CD14-positive monocyte (primary cell): ENCODE data around the gene FAM50B. TPM values are rescaled to one million over a fixed set of nuclear protein-coding genes. Genes with fewer than 3 reads are reported as not detected.

ENCODE experiments used
- DNase-seq, 3 donors: peaks; one replicate each; pipeline ENCODE4 v3.0.0-alpha.2; 2011 to 2022
- H2AFZ ChIP-seq: 2 replicates; pipeline ENCODE4 v1.6.0; 2012; ENCODE audit warnings: mild to moderate bottlenecking, low read depth, low read length, inconsistent platforms; ENCODE audit not compliant: insufficient read depth, poor library complexity, severe bottlenecking
- H3K27ac ChIP-seq, 2 donors: 1 replicate in 1 of 2; 2 replicates in 1 of 2; pipeline ENCODE4 v1.5.1; 2012 to 2013; ENCODE audit warnings: low read length in 2 of 2, control low read depth in 1 of 2, inconsistent platforms in 1 of 2, low read depth in 1 of 2, mild to moderate bottlenecking in 1 of 2
- H3K27me3 ChIP-seq, 2 donors: one replicate each; pipeline versions ENCODE4 v1.6.0 to v1.6.1; 2011 to 2013; ENCODE audit warnings: low read length in 2 of 2; ENCODE audit not compliant: control insufficient read depth in 2 of 2, insufficient read depth in 2 of 2
- H3K36me3 ChIP-seq, 2 donors: replicated peaks in 1 of 2; 1 replicate in 1 of 2; 2 replicates in 1 of 2; pipeline versions ENCODE4 v1.5.1 to v1.6.1; 2012 to 2013; ENCODE audit warnings: low read length in 2 of 2, control low read depth in 1 of 2, inconsistent platforms in 1 of 2, mild to moderate bottlenecking in 1 of 2; ENCODE audit not compliant: insufficient read depth in 2 of 2, control insufficient read depth in 1 of 2
- H3K4me1 ChIP-seq, 2 donors: 1 replicate in 1 of 2; 2 replicates in 1 of 2; pipeline versions ENCODE4 v1.5.1 to v1.6.1; 2012 to 2013; ENCODE audit warnings: low read length in 2 of 2, control low read depth in 1 of 2, inconsistent platforms in 1 of 2, mild to moderate bottlenecking in 1 of 2, moderate library complexity in 1 of 2; ENCODE audit not compliant: insufficient read depth in 2 of 2, control insufficient read depth in 1 of 2
- H3K4me2 ChIP-seq: replicated peaks from 2 replicates; pipeline ENCODE3; 2012; ENCODE audit warnings: low read length, moderate library complexity, mild to moderate bottlenecking; ENCODE audit not compliant: poor library complexity, severe bottlenecking; ENCODE audit errors: extremely low read depth
- H3K4me3 ChIP-seq, 3 experiments: fragments of 200-600 bp in 1 of 3; sonication (generic) in 1 of 3; replicated peaks in 1 of 3; 1 replicate in 2 of 3; 2 replicates in 1 of 3; pipeline ENCODE4 v1.5.1; 2011 to 2013; ENCODE audit warnings: low read length in 3 of 3, mild to moderate bottlenecking in 3 of 3, control low read depth in 2 of 3, low read depth in 2 of 3, inconsistent platforms in 1 of 3, moderate library complexity in 1 of 3
- H3K79me2 ChIP-seq: 2 replicates; pipeline ENCODE4 v1.6.0; 2012; ENCODE audit warnings: mild to moderate bottlenecking, control low read depth, inconsistent platforms, low read length, moderate library complexity; ENCODE audit not compliant: insufficient read depth
- H3K9ac ChIP-seq: 2 replicates; pipeline ENCODE4 v1.6.0; 2017; ENCODE audit warnings: low read length, mild to moderate bottlenecking; ENCODE audit not compliant: insufficient read depth, poor library complexity, severe bottlenecking
- H3K9me3 ChIP-seq, 2 donors: replicated peaks in 1 of 2; 1 replicate in 1 of 2; 2 replicates in 1 of 2; pipeline versions ENCODE4 v1.5.1 to v1.6.1; 2012 to 2013; ENCODE audit warnings: low read length in 2 of 2, control low read depth in 1 of 2; ENCODE audit not compliant: control insufficient read depth in 1 of 2, insufficient read depth in 1 of 2
- H4K20me1 ChIP-seq: 2 replicates; pipeline ENCODE4 v1.6.0; 2012; ENCODE audit warnings: mild to moderate bottlenecking, low read length, control low read depth, moderate library complexity; ENCODE audit not compliant: insufficient read depth
- H3K27ac Mint-ChIP-seq, 7 donors: one replicate each; pipeline ENCODE4 v1.8.0; 2020; ENCODE audit warnings: mild to moderate bottlenecking in 7 of 7, mixed read lengths in 7 of 7, moderate library complexity in 6 of 7, inconsistent platforms in 2 of 7
- H3K27me3 Mint-ChIP-seq, 3 donors: one replicate each; pipeline ENCODE4 v1.8.0; 2021 to 2022; ENCODE audit warnings: low read depth in 3 of 3, mild to moderate bottlenecking in 3 of 3, mixed read lengths in 3 of 3, moderate library complexity in 3 of 3, inconsistent platforms in 1 of 3
- H3K36me3 Mint-ChIP-seq, 2 donors: one replicate each; pipeline ENCODE4 v1.8.0; 2020; ENCODE audit warnings: mixed read lengths in 2 of 2, inconsistent platforms in 1 of 2, mild to moderate bottlenecking in 1 of 2
- H3K4me1 Mint-ChIP-seq: one replicate; pipeline ENCODE4 v1.8.0; 2020; ENCODE audit warnings: mild to moderate bottlenecking, mixed read lengths
- H3K4me3 Mint-ChIP-seq, 2 donors: one replicate each; pipeline ENCODE4 v1.8.0; 2020; ENCODE audit warnings: mild to moderate bottlenecking in 2 of 2, mixed read lengths in 2 of 2, moderate library complexity in 1 of 2
- H3K9me3 Mint-ChIP-seq, 7 donors: one replicate each; pipeline ENCODE4 v1.8.0; 2020 to 2022; ENCODE audit warnings: mixed read lengths in 7 of 7, mild to moderate bottlenecking in 6 of 7, moderate library complexity in 6 of 7, inconsistent platforms in 2 of 7
- WGBS: methylation state at CpG from one replicate; pipeline ENCODE4 v1.1.5; 2013; ENCODE audit warnings: missing lambda C conversion rate; ENCODE audit not compliant: insufficient coverage; 5-methylcytosine and 5-hydroxymethylcytosine counted together
- intact Hi-C, 2 donors: fragments of 100-400 bp; cut with micrococcal nuclease; formaldehyde crosslinking; loops; one replicate each; pipeline versions ENCODE4 v1.15.0 to v1.15.1; 2023
- polyA plus RNA-seq, 3 donors: library from polyadenylated mRNA; depleted of rRNA in 1 of 3; unstranded in 2 of 3; stranded (reverse) in 1 of 3; fragments of 300-500 nt in 2 of 3; fragments of >200 nt in 1 of 3; fragmentation: Illumina TruSeq in 2 of 3; gene quantifications; 1 replicate in 2 of 3; 2 replicates in 1 of 3; pipeline ENCODE4 v1.2.3, GENCODE V29; 2012 to 2021
- TF ChIP-seq, protein P1 (sequence below): fragments of 200-600 bp; IDR thresholded peaks from one replicate; pipeline ENCODE4 v1.8.0; 2022; ENCODE audit warnings: antibody characterized with exemption, mild to moderate bottlenecking

Gene FAM50B
- polyA plus RNA-seq, 3 donors = 1.8 to 3.3 (median 3.0) TPM

DNA sequence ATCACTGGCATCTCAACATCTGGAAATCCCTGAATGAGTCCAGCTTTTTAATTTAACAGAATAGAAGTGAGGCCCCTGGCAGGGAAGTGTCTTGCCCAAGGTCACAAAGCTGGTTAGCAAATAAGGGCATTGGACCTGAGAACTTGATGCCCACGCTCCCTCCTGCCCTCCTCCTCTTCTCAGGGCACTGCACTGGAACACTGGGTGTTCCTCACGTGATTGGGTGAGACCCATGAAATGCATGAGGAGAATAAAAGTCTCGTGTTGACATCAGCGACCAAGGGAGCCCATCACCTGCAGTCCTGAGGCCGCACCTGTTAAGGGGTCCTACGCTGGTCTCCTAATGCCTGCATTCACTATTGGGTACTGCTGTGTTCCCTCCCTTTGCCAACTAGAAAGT is 7.4 kb downstream of the FAM50B start:
- Mint-ChIP-seq H3K4me3 (no peak overlapping the region), H3K36me3 (no peaks in the 10 kb centered on the region), H3K27ac (no peak overlapping the region), H3K4me1 (no peaks in the 10 kb centered on the region), H3K27me3 (peaks cover 2 to 12% (median 4%) of the 10 kb centered on the region in 3 donors), H3K9me3 (peaks cover 0 to 3% (median 2%) of the 10 kb centered on the region in 7 donors)
- H3K36me3 ChIP-seq = no peaks in the 10 kb centered on the region
- no peaks in the 10 kb centered on the region for H3K4me1 ChIP-seq
- no peaks in the 10 kb centered on the region for H3K27me3 ChIP-seq
- H3K79me2 ChIP-seq = no peaks in the 10 kb centered on the region
- intact Hi-C loops = no loop called here
- H3K9me3 ChIP-seq = no peaks in the 10 kb centered on the region
- H4K20me1 ChIP-seq = no peaks in the 10 kb centered on the region
- H3K27ac ChIP-seq = no peak overlapping the region
- H3K9ac ChIP-seq = no peak overlapping the region
- no peak overlapping the region for H2AFZ ChIP-seq
- no peak overlapping the region for H3K4me3 ChIP-seq
- H3K4me2 ChIP-seq = no peak overlapping the region
- WGBS = 96% methylated on average over 6 of the region's 6 CpGs
- no peak for DNase-seq
- TF ChIP-seq, protein P1, sequence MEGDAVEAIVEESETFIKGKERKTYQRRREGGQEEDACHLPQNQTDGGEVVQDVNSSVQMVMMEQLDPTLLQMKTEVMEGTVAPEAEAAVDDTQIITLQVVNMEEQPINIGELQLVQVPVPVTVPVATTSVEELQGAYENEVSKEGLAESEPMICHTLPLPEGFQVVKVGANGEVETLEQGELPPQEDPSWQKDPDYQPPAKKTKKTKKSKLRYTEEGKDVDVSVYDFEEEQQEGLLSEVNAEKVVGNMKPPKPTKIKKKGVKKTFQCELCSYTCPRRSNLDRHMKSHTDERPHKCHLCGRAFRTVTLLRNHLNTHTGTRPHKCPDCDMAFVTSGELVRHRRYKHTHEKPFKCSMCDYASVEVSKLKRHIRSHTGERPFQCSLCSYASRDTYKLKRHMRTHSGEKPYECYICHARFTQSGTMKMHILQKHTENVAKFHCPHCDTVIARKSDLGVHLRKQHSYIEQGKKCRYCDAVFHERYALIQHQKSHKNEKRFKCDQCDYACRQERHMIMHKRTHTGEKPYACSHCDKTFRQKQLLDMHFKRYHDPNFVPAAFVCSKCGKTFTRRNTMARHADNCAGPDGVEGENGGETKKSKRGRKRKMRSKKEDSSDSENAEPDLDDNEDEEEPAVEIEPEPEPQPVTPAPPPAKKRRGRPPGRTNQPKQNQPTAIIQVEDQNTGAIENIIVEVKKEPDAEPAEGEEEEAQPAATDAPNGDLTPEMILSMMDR = no peak

DNA sequence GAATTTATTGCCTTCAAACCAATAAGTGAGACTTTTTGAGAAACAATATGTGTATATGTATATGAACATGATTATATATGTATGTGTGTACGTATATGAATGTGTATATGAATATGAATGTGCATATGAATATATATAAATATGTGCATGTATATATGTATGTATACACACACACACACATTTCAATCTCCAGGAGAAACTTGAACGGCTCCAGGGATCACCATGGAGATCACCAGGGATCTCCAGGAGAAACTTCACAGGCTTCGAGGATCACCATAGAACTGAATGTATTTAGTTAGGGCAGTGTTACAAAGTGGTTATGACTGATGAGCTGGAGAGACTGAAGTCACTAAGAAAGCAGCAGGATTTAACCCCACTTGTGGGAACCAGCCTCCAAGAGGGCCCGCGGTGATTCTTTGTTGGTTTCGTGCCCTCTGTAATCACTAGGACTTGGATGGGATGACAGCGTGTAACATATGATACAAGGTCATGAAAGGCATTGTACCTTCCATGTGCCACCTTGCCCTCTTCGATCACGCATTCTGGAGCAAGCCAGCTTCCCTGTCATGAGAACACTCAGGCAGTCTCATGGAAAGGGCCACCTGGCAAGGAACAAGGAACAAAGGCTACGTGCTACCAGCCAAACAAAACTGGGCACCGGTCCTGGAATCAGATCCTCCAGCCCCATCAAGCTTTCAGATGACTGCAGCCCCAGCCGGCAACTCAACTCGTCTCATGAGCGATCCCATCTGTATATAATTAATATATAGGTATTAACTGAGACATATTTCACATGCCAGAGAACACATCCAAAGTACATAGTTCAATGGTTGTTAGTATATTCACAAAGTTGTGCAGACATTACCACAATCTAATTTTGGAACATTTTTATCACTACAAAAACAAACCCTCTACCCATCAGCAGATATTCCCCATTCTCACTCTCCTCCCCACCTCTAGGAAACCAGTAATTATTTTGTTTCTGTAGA is 8.6 kb downstream of the FAM50B start:
- Mint-ChIP-seq H3K4me3 (no peak overlapping the region), H3K4me1 (no peaks in the 10 kb centered on the region), H3K27me3 (peaks cover 2 to 9% (median 4%) of the 10 kb centered on the region in 3 donors), H3K9me3 (peaks cover 0 to 3% (median 2%) of the 10 kb centered on the region in 7 donors), H3K27ac (no peak overlapping the region), H3K36me3 (no peaks in the 10 kb centered on the region)
- Histone ChIP-seq H3K9me3 (no peaks in the 10 kb centered on the region), H3K27ac (no peak overlapping the region), H3K4me1 (no peaks in the 10 kb centered on the region), H3K36me3 (no peaks in the 10 kb centered on the region), H3K27me3 (no peaks in the 10 kb centered on the region), H2AFZ (no peak overlapping the region), H3K4me2 (no peak overlapping the region), H3K79me2 (no peaks in the 10 kb centered on the region), H3K9ac (no peak overlapping the region), H4K20me1 (no peaks in the 10 kb centered on the region), H3K4me3 (no peak overlapping the region)
- WGBS = 96% methylated on average over 9 of the region's 14 CpGs
- intact Hi-C loops = no loop called here
- TF ChIP-seq, protein P1 = no peak
- DNase-seq = no peak
